ENCODE results near the gene CAMK2A.

CAMK2A gene

DNA sequence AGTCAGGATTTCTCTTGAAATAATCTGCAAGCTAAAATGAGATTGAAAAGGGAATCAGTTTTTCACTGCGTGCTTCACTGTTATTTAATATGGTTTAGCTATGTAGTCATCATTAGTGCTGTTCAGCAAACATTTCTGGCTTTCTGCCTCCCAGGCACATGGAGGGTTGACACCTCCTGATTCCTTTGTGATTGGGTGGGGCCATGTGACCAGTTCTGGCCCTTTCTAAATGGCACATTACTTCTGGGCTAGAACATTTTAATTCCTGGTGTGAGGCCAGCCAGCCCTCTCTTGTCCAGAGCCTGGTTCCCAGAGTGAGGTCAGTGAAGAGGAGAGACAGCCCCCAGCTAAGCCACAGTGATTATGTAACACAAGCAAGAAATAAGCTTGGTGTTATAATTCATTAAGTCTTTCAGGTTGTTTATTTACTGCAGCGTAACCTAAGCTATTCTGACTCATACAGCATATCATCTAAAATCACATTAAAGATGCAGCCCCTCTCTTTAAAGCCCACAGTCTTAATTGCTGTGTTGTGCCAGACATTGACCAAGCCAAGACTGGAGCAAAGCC lies 30.6 kb upstream of the CAMK2A start:
- TF ChIP-seq, protein P1, sequence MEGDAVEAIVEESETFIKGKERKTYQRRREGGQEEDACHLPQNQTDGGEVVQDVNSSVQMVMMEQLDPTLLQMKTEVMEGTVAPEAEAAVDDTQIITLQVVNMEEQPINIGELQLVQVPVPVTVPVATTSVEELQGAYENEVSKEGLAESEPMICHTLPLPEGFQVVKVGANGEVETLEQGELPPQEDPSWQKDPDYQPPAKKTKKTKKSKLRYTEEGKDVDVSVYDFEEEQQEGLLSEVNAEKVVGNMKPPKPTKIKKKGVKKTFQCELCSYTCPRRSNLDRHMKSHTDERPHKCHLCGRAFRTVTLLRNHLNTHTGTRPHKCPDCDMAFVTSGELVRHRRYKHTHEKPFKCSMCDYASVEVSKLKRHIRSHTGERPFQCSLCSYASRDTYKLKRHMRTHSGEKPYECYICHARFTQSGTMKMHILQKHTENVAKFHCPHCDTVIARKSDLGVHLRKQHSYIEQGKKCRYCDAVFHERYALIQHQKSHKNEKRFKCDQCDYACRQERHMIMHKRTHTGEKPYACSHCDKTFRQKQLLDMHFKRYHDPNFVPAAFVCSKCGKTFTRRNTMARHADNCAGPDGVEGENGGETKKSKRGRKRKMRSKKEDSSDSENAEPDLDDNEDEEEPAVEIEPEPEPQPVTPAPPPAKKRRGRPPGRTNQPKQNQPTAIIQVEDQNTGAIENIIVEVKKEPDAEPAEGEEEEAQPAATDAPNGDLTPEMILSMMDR (conservative IDR thresholded peaks at IDR 0.05; ENCODE audit: low read depth, low read length), result no peak
- Histone ChIP-seq H3K9ac (no peak overlapping the region), H3K4me3 (IDR thresholded peaks at IDR 0.05; ENCODE audit: insufficient read depth, low read depth, low read length) (no peak overlapping the region), H4K20me1 (ENCODE audit: insufficient read depth) (no peaks in the 10 kb centered on the region), H3K27ac (no peak overlapping the region), H2AFZ (ENCODE audit: low read depth) (no peak overlapping the region), H3K27me3 (ENCODE audit: insufficient read depth, low read depth) (no peaks in the 10 kb centered on the region), H3K36me3 (ENCODE audit: insufficient read depth) (no peaks in the 10 kb centered on the region), H3K4me2 (no peak overlapping the region), H3K79me2 (ENCODE audit: insufficient read depth, low read depth) (no peaks in the 10 kb centered on the region), H3K4me1 (ENCODE audit: low read depth, poor library complexity, severe bottlenecking) (peaks cover 24% of the 10 kb centered on the region)

DNA sequence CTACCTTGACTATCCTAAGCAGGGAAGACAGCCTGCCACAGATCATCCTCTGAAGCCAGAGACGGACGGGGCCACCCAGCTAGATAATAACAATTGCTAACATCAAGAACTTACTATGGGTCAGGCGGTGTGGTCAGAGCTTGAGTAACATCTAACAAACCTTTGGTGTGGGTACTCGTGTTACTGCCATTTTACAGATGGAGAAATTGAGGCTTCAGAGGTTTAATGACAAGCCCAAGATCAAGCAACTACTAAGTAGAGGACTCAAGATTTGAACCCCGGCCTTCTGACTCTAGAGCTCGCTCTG lies 29.9 kb upstream of the CAMK2A start:
- Histone ChIP-seq H3K9ac (no peak overlapping the region), H3K27ac (no peak overlapping the region), H3K4me1 (ENCODE audit: low read depth, poor library complexity, severe bottlenecking) (peaks cover 29% of the 10 kb centered on the region), H3K27me3 (ENCODE audit: insufficient read depth, low read depth) (no peaks in the 10 kb centered on the region), H2AFZ (ENCODE audit: low read depth) (no peak overlapping the region), H3K4me3 (IDR thresholded peaks at IDR 0.05; ENCODE audit: insufficient read depth, low read depth, low read length) (no peak overlapping the region), H3K4me2 (no peak overlapping the region), H4K20me1 (ENCODE audit: insufficient read depth) (no peaks in the 10 kb centered on the region), H3K36me3 (ENCODE audit: insufficient read depth) (no peaks in the 10 kb centered on the region), H3K79me2 (ENCODE audit: insufficient read depth, low read depth) (no peaks in the 10 kb centered on the region)
- TF ChIP-seq, protein P1 (conservative IDR thresholded peaks at IDR 0.05; ENCODE audit: low read depth, low read length), result no peak

DNA sequence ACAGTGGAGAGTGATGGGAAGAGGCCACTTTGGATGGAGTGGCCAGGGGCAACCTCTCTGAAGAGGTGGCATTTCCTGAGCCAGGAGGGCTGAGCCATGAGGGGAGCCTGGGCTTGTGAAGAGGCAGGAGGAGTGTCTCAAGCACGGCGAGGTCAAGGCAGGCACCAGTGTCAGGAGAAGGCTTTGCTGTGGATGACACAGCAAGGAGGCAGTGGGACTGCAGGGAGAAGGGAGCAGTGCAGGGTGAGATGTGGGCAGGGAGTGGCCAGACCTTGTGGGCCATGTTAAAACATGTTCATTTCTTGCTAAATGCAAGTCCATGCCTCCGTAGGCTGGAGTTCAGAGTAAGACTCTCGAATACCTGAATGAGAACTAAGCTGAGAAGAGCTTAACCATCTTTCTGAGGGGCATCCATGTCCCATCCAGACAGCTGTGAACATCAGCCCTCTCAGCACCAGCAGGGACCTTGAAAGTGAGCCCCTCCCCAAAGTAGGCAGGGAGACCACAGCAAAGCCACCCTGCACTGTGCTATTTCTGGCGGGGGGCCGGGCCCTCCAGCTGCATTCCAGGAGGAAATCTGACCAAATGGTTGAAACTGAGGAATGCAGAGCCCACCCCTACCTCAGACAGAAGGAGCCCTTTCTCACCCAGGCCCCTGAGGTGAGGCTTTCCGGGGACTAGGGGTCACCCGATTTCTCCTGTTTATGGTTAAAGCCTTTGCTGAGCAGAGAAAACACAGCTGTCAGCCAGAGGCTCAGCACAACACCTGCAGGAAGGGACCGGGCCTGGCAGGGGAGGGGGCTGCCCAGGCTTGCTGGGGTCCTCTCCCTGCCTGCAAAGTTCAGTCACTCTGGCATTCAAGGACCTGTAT lies 29.3 kb upstream of the CAMK2A start:
- H3K27me3 ChIP-seq (ENCODE audit: insufficient read depth, low read depth), result no peaks in the 10 kb centered on the region
- no peak overlapping the region for H3K4me3 ChIP-seq (IDR thresholded peaks at IDR 0.05; ENCODE audit: insufficient read depth, low read depth, low read length)
- H3K27ac ChIP-seq, result no peak overlapping the region
- H4K20me1 ChIP-seq (ENCODE audit: insufficient read depth), result no peaks in the 10 kb centered on the region
- H3K79me2 ChIP-seq (ENCODE audit: insufficient read depth, low read depth), result no peaks in the 10 kb centered on the region
- no peak overlapping the region for H3K9ac ChIP-seq
- H3K4me1 ChIP-seq (ENCODE audit: low read depth, poor library complexity, severe bottlenecking), result peaks cover 35% of the 10 kb centered on the region
- TF ChIP-seq, protein P1 (conservative IDR thresholded peaks at IDR 0.05; ENCODE audit: low read depth, low read length), result no peak
- no peaks in the 10 kb centered on the region for H3K36me3 ChIP-seq (ENCODE audit: insufficient read depth)
- H3K4me2 ChIP-seq, result no peak overlapping the region
- H2AFZ ChIP-seq (ENCODE audit: low read depth), result no peak overlapping the region

DNA sequence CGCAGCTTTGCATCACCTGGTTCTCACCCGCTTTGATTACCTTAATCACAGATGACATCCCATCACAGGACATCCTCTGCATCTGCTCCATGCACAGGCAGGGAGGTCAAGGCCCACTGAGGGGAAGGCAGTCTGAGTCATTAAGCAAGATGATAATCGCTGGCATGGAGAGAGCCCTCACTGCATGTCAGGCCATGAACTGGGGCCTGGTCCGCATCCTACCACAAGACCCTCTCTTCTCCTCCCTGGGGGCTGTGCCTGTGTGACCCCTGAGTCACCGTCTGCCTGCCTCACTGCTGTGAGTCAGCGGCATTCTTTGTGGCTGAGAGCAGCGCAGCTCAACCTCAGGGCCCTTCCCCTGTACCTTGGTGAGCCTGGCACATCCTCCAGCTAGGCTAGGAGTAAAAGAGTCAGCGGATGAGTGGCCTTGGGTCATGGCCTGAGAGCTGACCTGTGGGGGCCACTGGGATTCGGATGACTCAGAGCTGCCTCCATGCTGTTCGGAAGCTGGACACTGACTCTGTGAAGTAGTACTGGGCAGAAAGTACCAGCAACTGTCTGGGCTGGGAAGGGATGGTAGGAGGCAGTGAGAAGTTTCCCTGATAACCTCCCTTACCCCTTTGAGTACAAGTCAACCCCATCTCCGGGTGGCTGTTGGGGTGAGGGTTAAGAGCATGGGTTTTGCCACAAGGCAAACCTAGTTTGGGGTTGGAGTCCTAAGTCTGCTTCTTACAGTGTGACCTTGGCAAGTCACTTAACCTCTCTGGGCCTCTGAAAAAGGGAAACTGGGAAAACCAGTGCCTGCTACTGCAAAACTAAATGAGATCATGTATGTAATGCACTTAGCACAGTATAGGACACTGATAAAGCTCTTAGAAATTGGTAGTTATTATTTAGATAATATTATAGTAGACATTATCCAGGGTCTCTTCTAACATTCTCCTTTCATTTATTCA lies 27.8 kb upstream of the CAMK2A start:
- Histone ChIP-seq H2AFZ (ENCODE audit: low read depth) (no peak overlapping the region), H3K4me1 (ENCODE audit: low read depth, poor library complexity, severe bottlenecking) (peaks cover 42% of the 10 kb centered on the region), H3K27ac (no peak overlapping the region), H3K9ac (no peak overlapping the region), H3K4me2 (no peak overlapping the region), H4K20me1 (ENCODE audit: insufficient read depth) (no peaks in the 10 kb centered on the region), H3K36me3 (ENCODE audit: insufficient read depth) (no peaks in the 10 kb centered on the region), H3K27me3 (ENCODE audit: insufficient read depth, low read depth) (no peaks in the 10 kb centered on the region), H3K79me2 (ENCODE audit: insufficient read depth, low read depth) (no peaks in the 10 kb centered on the region), H3K4me3 (IDR thresholded peaks at IDR 0.05; ENCODE audit: insufficient read depth, low read depth, low read length) (no peak overlapping the region)
- TF ChIP-seq, protein P1 (conservative IDR thresholded peaks at IDR 0.05; ENCODE audit: low read depth, low read length), result no peak
